Stromal cell of bone marrow (primary cell): ENCODE data around the gene EDAR.

Source experiments
- DNase-seq: peaks from one replicate; pipeline ENCODE4 v3.0.0-alpha.2; 2012; ENCODE audit warnings: low read depth

Gene EDAR

DNA sequence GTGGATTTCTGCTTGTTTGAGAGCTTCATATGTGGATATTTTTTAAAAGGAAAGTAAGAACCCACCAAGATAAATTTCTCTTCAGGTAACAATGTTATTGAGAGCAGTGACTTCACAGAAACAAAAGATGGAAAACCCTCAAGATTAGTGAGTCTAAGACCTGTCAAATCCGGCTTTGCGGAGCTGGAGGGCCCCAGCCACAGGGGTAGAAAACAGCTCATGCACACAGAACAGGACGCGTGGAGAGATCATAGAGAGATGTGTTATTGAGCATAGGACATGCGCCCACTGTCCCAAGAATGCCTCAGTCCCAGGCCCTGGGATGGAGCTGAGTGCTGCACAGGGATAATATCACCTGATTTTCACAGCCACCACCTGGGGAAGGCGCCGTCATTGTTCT is 21.3 kb downstream of the EDAR start:
- no peak for DNase-seq

DNA sequence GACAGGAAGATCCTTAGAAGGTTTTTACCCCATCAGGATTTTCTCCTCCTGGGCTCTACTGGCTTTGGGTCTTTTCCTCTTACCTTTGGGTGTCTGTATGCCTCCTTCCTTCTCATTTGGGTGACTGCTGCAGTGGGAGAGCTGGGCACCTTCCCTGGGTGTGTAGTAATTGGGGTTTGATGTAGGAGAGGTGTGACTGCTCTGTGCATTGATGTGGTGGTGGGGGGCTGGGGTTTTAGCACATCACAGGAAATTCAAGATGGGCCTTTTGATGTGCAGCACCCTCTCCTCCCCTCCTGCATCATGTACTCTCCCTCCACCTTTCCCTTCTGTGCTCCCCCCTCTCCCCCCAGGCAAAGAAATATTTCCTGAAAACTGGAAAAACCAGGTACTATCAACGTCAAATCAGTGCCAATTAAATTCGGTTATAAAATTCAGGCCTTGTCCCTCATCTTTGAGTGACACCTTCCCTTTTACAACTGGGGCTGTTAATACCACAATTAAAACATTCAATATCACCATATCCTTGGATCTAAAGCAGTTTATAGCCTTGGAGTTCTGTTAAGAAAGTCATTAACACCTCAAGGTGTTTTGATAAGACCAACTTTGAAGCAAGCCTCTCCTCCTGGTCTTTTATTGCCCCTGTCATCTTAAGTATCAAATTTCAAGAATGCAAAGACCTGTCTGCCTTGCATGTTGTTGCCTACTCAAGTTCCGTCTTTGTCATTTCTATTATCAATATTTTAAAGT is 23.3 kb downstream of the EDAR start:
- no peak for DNase-seq

DNA sequence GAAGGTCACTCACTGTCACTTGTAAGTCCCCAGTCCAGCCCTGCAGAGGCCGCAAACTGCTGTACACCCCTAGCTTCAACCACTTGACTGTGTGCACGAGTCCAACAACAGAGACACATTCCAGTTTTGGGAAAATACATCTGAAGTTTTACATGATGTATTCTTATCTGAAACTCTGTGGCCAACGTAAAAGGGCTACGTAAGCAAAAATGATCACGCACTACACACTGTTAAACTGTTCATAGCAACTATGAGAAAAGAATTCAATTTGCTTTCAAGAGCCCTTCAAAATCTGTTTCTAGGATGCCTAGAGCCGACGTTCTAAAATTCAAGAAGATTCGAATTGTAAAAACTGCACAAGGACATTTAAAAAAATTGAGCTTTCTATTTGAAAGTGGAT is 26.0 kb downstream of the EDAR start:
- no peak for DNase-seq

DNA sequence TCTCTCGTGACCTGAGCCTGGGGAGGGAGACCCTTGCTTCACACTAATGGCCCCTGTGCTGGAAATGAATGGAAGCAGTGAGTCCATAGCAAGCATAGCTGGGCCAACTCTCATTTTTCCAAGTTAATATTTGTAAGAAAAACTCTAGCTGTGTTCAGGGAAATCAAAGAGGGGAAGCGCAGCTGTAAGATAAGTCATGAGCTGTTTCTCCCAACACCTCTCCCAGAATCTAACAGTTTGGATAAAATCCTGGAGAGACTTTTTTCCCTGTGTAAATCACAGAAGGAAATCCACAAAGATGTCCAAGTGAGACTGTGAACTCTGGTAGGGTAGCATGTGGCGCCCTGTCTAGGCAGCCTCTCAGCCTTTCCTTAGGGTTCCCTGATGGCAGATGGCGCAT is 27.2 kb downstream of the EDAR start:
- no peak for DNase-seq

DNA sequence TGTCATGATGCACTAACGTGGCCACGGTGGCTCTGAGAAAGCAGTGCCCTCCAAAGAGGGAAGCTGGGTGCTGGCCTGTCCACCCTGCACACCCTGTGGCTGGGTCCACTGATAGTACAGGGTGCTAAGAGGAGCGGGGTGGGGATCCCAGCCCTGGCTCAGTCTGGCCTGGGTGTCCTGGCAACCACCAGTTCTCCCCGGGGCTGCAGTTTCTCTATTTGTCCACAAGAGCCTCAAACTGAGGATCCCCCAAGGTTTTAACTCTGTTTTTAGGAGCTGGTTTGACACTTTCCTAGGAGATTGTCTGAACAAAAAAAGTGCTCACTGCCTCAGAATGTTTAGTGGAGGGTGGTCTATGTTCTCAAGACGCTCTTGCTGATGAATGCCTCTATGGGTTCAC is 29.0 kb downstream of the EDAR start:
- DNase-seq, result no peak

DNA sequence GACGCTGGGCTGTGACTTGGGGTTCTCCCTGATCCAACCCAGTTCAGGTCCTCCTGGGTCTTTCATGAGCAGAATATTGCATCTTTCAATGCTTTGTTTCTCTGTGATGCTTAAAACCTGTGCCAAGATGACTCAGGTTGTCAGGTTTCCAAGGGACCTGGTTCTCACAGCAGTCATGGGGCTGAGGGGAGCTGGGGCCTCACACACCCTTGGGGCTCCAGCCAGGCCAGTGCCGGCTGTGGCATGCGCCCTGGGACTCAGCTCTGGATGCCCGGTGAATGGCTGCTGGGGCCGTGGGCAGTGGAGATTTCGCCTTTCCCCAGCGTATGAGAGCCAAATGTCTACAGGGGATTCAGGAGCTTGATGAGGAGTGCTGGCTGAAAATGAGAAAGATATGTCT is 29.6 kb downstream of the EDAR start:
- no peak for DNase-seq

DNA sequence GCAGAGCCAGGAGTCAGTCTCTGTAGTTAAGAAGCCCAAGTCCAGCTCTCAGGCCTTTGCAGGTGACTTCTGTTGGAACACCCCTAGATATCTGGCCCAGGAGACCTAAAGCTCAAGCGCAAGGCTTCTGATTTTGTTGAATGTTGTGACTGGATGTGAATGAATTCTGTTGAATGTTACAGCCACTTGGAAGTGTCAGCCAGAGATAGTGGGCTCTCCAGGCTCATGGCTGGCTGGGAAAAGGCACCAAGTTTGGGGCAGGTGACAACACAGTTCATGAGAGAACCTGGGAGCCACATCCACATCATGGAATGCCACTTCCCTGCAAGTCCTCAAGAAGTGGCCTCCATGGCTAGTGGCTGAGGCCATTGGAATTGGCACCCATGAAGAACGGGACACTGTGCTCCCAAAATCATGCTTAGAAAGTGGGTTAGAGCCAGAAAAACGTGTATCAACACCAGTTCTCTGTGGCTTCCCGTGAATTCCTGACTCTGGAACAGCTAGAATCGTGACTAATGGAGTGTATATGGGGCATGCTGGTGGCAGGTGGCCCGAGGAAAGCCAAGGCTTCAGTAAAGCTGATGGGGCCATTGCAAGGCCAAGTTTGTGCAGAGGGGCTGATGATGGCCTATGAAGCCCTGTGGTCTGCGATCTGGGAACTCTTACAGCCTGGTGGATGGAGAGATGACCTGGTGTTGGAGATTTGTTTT is 30.2 kb downstream of the EDAR start:
- DNase-seq, result no peak

DNA sequence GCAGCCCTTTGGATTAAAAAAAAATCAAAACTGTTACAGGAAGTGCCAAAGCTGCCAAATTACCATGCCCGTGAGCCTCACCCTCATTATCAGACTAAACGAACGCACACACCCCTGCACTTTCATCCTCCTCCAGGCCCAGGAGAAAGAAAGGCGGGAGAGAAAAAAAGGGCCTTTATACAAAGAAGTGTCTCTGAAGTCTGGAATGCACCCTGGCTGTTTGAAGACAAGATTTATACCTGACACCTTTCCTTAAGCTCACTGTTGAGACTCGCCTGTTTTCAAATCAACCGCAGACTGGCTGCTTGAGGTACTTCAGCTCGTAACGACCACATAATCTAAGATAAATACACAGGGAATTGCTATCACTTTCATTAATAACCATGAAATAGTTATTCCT is 31.0 kb downstream of the EDAR start:
- DNase-seq, result no peak

DNA sequence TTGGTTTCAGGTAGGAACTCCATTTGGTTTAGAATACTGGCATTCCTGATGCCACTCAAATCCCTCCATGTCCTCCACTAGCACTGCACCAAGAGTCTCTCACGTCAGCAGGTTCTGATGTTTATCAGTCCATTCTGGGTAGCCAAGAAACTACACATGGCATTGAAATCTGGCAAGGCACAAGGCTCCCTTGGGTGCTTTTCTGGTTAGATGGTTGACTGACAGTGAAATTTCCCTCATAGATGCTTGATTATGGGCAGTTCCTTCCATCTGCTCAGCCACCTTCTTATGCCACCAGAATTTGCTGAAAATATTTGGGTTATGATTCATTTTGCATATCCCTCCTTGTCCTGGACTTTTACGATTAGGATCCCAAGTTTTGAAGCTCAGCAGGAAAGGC is 32.6 kb downstream of the EDAR start:
- DNase-seq, result no peak

DNA sequence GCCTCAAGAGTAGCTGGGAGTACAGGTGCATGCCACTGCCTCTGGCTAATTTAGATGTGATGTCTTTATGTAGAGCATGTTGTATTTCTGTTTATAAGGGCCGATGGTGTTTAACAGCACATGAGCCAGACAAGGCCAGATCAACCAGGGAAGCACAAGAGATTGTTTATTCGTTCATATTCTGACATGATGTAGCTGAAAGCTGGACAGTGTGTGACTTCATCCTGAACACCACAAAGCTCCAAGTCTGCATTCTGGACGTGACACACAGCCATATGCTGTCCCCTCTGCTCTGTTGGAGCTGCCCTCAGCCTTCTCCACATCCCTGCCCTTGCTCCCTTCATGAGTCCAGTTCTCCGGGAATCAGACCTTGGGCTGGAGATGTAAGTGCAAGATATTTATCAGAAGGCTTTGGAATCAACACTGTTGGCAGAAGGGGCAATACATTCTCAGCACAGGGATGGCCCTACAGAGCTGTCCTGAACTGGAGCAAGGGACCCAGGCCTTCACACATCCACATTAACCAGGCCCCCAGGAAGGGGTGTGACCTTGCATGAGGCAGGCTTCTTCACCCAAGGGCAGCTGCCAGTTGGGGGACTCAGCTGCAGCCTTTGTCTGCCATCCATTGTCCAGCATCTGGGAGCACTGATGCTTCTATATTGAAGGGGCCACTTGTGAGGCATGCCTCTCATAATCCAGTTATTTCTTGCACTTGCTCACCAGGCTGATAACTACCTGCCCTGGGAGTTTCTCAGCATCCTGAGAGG is 38.5 kb downstream of the EDAR start:
- no peak for DNase-seq

DNA sequence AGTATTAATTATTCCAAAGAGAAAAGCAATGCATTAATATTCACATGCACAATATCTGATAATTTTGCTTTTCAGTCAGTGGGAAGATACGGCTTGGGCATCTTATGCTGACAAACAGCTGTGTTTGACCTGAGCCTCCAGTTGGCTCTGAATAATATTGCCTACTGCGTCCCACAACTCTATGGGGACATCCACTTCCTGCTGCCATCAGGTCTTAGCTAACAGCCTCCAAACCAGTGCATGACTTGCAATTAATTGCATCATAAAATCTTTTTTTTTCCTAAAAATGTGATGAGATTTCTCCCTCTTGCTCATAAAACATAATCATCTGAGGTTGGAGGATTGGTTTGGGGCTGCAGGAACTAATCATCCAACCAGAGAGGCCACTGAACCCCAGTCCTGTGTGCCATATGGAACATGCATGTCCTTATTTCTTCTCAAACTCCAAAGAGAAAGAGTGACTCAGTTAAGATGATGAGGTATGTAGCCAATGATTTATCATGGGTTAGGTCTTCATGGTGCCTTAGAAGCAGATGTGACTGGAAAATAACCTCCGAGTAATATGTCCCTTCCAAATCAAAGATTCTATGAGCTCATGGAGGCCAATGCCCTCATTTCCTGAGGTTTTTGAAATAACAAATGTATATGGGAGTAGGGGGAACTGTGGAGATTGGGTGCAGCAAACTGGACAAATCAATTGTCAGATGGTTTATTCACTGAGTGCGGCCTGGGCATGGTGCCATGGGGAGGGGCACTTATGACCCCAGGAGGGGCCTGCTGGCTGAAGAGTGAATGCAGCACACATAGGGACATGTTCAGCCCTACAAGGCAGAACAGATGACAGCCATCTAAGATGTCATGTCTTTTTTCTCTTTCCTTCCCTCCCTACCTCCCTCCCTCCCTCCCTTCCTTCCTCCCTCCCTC is 39.4 kb downstream of the EDAR start:
- no peak for DNase-seq

DNA sequence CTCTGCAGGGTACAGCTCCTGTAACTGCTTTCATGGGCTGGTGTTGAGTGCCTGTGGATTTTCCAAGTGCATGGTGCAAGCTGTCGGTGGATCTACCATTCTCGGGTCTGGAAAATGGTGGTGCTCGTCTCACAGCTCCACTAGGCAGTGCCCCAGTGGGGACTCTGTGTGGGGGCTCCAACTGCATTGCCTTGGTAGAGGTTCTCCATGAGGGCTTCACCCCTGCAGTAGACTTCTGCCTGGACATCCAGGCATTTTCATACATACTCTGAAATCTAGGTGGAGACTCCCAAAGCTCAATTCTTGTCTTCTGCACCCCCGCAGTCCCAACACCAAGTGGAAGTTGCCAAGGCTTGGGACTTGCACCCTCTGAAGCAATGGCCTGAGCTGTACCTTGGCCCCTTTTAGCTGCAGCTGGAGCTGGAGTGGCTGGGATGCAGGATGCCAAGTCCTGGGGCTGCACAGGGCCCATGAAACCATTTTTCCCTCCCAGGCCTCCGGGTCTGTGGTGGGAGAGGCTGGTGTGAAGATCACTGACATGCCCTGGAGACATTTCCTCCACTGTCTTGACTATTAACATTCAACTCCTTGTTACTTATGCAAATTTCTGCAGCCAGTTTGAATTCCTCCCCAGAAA is 41.6 kb downstream of the EDAR start:
- DNase-seq, result no peak

DNA sequence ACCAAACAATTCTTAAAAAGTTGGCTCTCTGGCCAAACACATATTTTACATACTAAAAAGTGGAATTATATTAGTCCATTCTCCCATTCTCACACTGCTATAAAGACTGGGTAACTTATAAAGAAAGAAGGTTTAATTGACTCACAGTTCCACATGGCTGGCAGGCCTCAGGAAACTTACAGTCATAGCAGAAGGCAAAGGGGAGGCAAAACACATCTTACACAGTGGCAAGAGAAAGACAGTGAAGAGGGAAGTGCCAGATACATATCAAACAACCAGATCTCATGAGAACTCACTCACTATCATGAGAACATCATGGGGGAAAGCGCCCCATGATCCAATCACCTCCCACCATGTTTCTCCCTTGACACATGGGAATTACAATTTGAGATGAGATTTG is 42.6 kb downstream of the EDAR start:
- no peak for DNase-seq

DNA sequence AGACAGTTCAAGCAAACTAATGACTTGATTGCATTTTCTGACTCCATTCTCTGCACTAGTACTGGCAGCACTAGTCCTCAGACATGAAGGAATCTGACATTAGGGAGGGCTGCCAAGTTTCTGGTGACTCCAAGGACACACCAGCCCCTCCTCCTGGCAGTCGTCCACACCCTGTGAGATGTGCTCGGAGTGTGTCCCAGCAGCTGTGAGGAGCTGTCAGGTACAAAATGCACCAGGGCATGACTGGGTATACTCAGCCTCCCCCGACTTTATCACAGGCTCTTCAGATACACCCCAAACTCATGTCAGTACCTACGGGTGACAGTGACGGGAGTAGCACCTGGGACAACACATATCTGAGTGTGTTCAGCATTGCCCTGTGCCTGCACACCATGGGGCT is 43.1 kb downstream of the EDAR start:
- no peak for DNase-seq

DNA sequence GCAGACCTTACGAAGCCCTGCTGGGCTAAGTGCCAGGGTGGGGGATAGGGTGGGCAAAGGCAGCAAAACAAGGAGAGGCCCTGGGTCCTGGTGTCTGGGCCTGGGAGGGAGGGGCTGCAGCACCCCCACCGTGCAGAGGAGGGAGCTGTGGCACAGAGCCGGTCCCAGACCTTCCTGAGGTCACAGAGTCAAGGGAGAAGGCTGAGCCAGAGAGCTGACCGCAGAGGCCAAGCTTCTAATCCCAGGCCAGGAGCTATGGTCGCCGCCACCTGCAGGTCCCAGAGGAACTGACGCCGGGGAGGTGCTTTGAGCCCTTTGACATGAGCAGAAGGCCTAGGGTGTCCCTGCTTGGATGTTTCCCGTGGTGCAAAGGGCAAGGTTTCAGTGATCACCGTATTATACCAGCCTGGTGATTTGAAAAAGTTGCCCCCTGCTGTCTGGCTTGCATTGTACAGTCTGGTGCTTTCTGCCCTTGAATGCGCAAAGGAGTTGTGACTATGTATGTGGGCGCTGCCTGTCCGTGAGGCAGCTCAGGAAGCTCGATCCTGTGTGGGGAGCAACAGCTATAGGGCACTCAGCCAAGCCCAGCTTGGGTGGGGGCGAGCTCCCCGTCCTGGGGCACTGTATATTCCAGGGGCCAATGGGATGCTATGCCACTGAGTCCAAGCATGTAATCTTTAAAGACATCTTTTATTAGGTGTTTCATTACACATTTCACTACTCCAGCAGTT is 44.3 kb downstream of the EDAR start:
- no peak for DNase-seq

DNA sequence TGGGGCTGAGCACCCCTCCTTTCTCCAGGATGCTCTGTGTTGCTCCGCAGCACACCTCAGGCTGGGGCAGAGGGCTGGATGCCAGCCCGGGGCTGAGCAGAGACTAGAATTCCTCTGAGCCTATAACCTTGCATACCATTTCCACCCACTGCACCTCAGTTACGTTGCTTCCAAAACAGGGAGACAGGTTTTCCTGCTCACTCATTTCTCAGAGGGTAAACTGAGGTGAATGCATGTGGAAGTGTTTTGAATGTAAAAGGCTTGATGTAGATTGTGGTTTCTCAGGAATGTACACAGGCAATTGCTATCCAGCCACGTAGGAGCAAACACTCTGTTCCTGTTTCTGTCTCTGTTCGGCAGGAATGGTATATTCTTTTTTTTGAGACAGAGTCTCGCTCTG is 45.3 kb downstream of the EDAR start:
- DNase-seq, result no peak

DNA sequence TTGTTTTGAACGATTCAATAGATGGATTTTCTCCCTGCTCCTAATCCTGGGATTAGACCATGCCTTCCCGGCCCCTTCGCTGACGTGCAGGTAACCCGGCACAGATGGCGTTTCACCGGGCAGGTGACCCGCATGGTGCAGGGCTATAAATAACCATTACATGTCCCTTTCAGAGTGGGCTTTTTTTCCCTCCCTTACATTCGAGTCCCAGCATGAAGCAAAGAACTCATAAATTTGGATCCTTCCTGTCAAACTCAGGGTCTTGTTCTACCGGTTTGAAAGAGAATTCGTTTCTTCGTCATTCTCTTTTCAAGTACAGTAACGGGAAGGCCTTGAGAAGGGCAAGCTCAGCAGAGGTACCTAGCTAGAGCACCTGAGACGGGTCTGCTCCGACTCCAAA is 46.1 kb downstream of the EDAR start:
- DNase-seq, result no peak

DNA sequence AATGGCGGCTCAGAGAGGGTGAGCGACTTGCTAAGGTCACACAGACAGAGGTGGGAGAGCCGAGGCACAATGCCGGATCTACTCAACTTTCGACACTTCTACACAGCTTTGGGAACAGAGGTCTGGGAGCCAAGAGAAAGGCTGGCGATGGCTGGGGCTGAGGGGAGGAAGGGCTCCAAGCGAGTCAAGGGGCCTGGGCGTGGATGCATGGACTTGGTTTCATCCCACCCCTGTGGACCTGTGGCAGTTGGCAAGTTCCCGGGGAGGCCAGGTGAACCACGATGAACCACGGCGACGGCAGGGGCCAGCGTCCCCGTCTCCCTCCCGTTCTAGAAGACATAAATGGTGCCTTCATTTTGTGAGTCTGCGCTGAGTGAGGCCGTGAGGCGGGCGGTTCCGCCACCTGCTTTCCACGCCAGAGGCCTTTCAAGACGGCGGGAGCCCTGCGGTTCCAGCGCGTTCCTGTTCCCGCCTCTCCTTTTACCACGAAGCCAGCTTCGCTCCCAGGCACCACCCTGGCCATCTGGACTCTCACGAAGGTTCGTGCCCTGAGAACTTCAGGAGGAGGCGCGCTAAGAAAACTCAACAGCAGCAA is 46.7 kb downstream of the EDAR start:
- DNase-seq, result no peak

DNA sequence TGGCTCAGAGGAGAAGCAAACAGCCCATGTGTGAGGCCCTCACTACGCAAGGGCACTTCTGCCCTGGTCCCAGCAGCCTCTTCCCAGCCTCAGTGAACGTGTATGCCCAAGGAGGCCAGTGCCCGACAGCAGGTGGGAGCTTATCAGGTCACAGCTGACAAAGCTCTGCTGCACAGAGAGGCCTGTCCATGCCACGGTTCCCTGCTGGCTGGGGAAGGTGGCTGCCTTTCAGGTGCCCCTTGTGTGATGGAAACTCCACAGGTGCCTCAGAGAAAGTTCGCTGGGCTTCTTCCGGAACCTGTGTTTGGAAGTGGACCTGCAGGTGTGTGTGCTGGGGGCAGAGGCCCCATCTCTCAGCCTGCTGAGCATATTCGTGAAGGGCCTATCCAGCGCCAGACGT is 47.3 kb downstream of the EDAR start:
- no peak for DNase-seq

DNA sequence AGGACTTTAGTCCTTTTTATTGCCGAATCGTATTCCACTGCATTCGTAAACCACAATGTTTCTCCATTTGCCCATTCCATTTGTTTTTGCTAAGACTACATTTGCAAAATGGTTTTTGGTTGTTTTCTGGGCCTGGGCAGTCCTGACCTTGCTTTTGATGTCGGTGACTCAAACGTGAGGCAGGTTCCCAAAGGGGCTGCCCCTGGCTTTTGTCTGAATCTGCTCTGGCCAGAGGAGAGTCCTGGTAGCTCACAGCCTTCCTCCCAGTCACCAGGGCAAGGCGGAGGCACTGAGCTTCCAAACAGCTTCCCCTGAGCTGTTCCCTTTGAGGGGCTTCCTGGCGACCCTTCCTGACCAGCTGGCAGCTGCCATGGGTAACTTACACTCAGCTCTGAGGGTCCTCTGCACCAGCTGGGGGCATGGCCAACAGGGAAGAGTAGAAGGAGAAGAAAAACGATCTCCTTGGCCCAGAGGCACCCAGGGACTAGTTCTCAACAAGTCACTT is 47.8 kb downstream of the EDAR start:
- no peak for DNase-seq
